PC-3 (cell line): ENCODE results near the gene KCNN2. TPM values are rescaled to one million over a fixed set of nuclear protein-coding genes. Genes with fewer than 3 reads are reported as not detected.

ENCODE experiments used
- ATAC-seq: fragments of 200-7000 bp; cut with Tn5 transposase; 2 replicates; pipeline ENCODE4 v1.9.1; 2020; ENCODE audit warnings: mild to moderate bottlenecking, moderate library complexity
- BruUV-seq: library from RNA; stranded (reverse); fragments of 400-500 nt; replicated peaks from 2 replicates; lab custom pipeline; 2021; lab: Mats Ljungman, UMichigan
- CTCF ChIA-PET: fragments of 300-600 bp; sonication (Branson Sonifier 250); formaldehyde crosslinking; loops from one replicate; lab custom pipeline; 2022; ENCODE audit warnings: antibody characterized with exemption; lab: Charles Lee
- POLR2A ChIA-PET: fragments of 300-600 bp; sonication (Branson Sonifier 250); formaldehyde crosslinking; loops from one replicate; lab custom pipeline; 2022; ENCODE audit warnings: antibody characterized with exemption; ENCODE audit not compliant: unreplicated experiment; lab: Charles Lee
- DNase-seq: peaks from one replicate; pipeline ENCODE4 v3.0.0-alpha.2; 2015
- H2AFZ ChIP-seq: fragments of 300-600 bp; sonication (generic); 2 replicates; pipeline ENCODE4 v1.6.0; 2016; ENCODE audit warnings: antibody characterized with exemption, low read length
- H3F3A ChIP-seq: fragments of 300-600 bp; sonication (generic); one replicate; pipeline ENCODE4 v1.6.0; 2017; ENCODE audit warnings: antibody characterized with exemption, low read length, control low read depth, mild to moderate bottlenecking; ENCODE audit not compliant: unreplicated experiment
- H3K27ac ChIP-seq: fragments of 300-600 bp; sonication (generic); 2 replicates; pipeline ENCODE4 v1.5.1; 2016; ENCODE audit warnings: mild to moderate bottlenecking, low read length
- H3K27me3 ChIP-seq: fragments of 300-600 bp; sonication (generic); 2 replicates; pipeline ENCODE4 v1.6.1; 2016; ENCODE audit warnings: low read length, mixed read lengths
- H3K36me3 ChIP-seq: fragments of 300-600 bp; sonication (generic); 2 replicates; pipeline ENCODE4 v1.6.1; 2016; ENCODE audit warnings: low read depth, mixed run types, low read length, mixed read lengths
- H3K4me1 ChIP-seq: fragments of 300-600 bp; sonication (generic); 2 replicates; pipeline ENCODE4 v1.5.1; 2016; ENCODE audit warnings: low read length; ENCODE audit not compliant: insufficient read depth
- H3K4me2 ChIP-seq: fragments of 300-600 bp; sonication (generic); 2 replicates; pipeline ENCODE4 v1.6.0; 2016; ENCODE audit warnings: low read length
- H3K4me3 ChIP-seq: fragments of 300-600 bp; sonication (generic); 2 replicates; pipeline ENCODE4 v1.5.1; 2016; ENCODE audit warnings: mild to moderate bottlenecking, low read length, mixed read lengths
- H3K79me2 ChIP-seq: fragments of 300-600 bp; sonication (generic); 2 replicates; pipeline ENCODE4 v1.6.1; 2017; ENCODE audit warnings: low read length, mixed read lengths
- H3K9ac ChIP-seq: fragments of 300-600 bp; sonication (generic); 2 replicates; pipeline ENCODE4 v1.6.0; 2016; ENCODE audit warnings: mild to moderate bottlenecking, low read length
- H3K9me2 ChIP-seq: fragments of 300-600 bp; sonication (generic); replicated peaks from 2 replicates; pipeline ENCODE4 v1.6.1; 2016; ENCODE audit warnings: mixed run types, low read length, mixed read lengths
- H3K9me3 ChIP-seq: fragments of 300-600 bp; sonication (generic); 2 replicates; pipeline ENCODE4 v1.6.1; 2016; ENCODE audit warnings: low read length, mixed read lengths
- H4K20me1 ChIP-seq: fragments of 300-600 bp; sonication (generic); 2 replicates; pipeline ENCODE4 v1.6.1; 2016; ENCODE audit warnings: low read length, mixed read lengths
- CTCF ChIP-seq: fragments of 300-600 bp; sonication (generic); conservative IDR thresholded peaks from 2 replicates; pipeline ENCODE4 v1.5.1; 2017; ENCODE audit warnings: antibody characterized with exemption, low read depth, mild to moderate bottlenecking, low read length
- EZH2 ChIP-seq: fragments of 300-600 bp; sonication (generic); IDR thresholded peaks from one replicate; pipeline ENCODE4 v1.6.1; 2017; ENCODE audit warnings: antibody characterized with exemption, mild to moderate bottlenecking, low read length; ENCODE audit not compliant: unreplicated experiment
- EZH2phosphoT487 ChIP-seq: fragments of 300-600 bp; sonication (generic); IDR thresholded peaks from 2 replicates; pipeline ENCODE4 v1.6.1; 2018; ENCODE audit warnings: mild to moderate bottlenecking, antibody characterized with exemption, low read length, borderline replicate concordance
- intact Hi-C: fragments of 100-400 bp; cut with micrococcal nuclease; formaldehyde crosslinking; loops from 2 replicates; pipeline ENCODE4 v1.9.0; 2023
- total RNA-seq: library from RNA; depleted of rRNA; stranded (reverse); fragments of >200 nt; gene quantifications from 2 replicates; pipeline ENCODE4 v1.2.3, GENCODE V29; 2014

KCNN2 gene
- total RNA-seq, 1 experiment from 2014 or later = 0.07 TPM

GRCh38 chr5:114360357-114360756 is 1.5 kb upstream of the KCNN2 start:
- H3K9me3 ChIP-seq = no peaks in the 10 kb centered on the region
- no peak overlapping the region for H3K4me2 ChIP-seq
- H4K20me1 ChIP-seq = no peaks in the 10 kb centered on the region
- H3K9me2 ChIP-seq = no peaks in the 10 kb centered on the region
- no peak overlapping the region for H3K4me3 ChIP-seq
- no peak for DNase-seq
- TF ChIP-seq CTCF (no peak), EZH2phosphoT487 (no peak), EZH2 (no peak)
- no peak overlapping the region for H3K9ac ChIP-seq
- no TSS peak for BruUV-seq
- H3K27ac ChIP-seq = no peak overlapping the region
- ChIA-PET CTCF (no interaction called here), POLR2A (no interaction called here)
- intact Hi-C loops = no loop called here
- peaks cover 66% of the 10 kb centered on the region for H3K27me3 ChIP-seq
- H3K36me3 ChIP-seq = no peaks in the 10 kb centered on the region
- no peaks in the 10 kb centered on the region for H3K4me1 ChIP-seq
- no peak for ATAC-seq
- H2AFZ ChIP-seq = no peak overlapping the region
- H3F3A ChIP-seq = no peaks in the 10 kb centered on the region
- H3K79me2 ChIP-seq = no peaks in the 10 kb centered on the region

GRCh38 chr5:114360816-114361723 is 800 bp upstream of the KCNN2 start:
- no peaks in the 10 kb centered on the region for H3K9me3 ChIP-seq
- peak overlapping the region; percentile 37; the same call in 1 of the 2 replicates for H3K4me3 ChIP-seq
- H3K27me3 ChIP-seq = peaks cover 60% of the 10 kb centered on the region
- no peak overlapping the region for H2AFZ ChIP-seq
- H3K9ac ChIP-seq = no peak overlapping the region
- ATAC-seq = no peak
- H3K9me2 ChIP-seq = no peaks in the 10 kb centered on the region
- peak overlapping the region; percentile 51; the same call in 1 of the 2 replicates for H3K4me2 ChIP-seq
- no peaks in the 10 kb centered on the region for H4K20me1 ChIP-seq
- no peaks in the 10 kb centered on the region for H3F3A ChIP-seq
- H3K79me2 ChIP-seq = no peaks in the 10 kb centered on the region
- no peaks in the 10 kb centered on the region for H3K36me3 ChIP-seq
- intact Hi-C loops = no loop called here
- no peak overlapping the region for H3K27ac ChIP-seq
- ChIA-PET POLR2A (no interaction called here), CTCF (no interaction called here)
- H3K4me1 ChIP-seq = no peaks in the 10 kb centered on the region
- BruUV-seq = no TSS peak
- no peak for DNase-seq
- TF ChIP-seq EZH2phosphoT487 (no peak), EZH2 (no peak), CTCF (no peak)
